ENCODE measurements around the gene FITM1. TPM values are rescaled to one million over a fixed set of nuclear protein-coding genes. Genes with fewer than 3 reads are reported as not detected.
A peak's percentile ranks its signal among the peaks of the same experiment; 100 is the strongest.

The FITM1 gene
- total RNA-seq, 1 donor from 2014 or later, result 0.42 TPM

GRCh38 chr14:24156840-24157239 lies 26.4 kb downstream of the FITM1 start:
- no peak overlapping the region for H3K27ac Mint-ChIP-seq (ENCODE audit: unreplicated experiment)
- peaks cover 10% of the 10 kb centered on the region for H3K36me3 Mint-ChIP-seq (ENCODE audit: low read depth)
- H3K4me1 Mint-ChIP-seq, result peaks cover 11% of the 10 kb centered on the region
- no peak for TF ChIP-seq CTCF (conservative IDR thresholded peaks at IDR 0.05)
- H3K27me3 Mint-ChIP-seq (ENCODE audit: low read depth), result no peaks in the 10 kb centered on the region
- no peaks in the 10 kb centered on the region for H3K9me3 Mint-ChIP-seq
- no peak overlapping the region for H3K4me3 Mint-ChIP-seq
- DNase-seq (ENCODE audit: low read depth, low spot score), result no peak

- no peaks in the 10 kb centered on the region for H3K27me3 Mint-ChIP-seq (ENCODE audit: low read depth)
- H3K36me3 Mint-ChIP-seq (ENCODE audit: low read depth), result peaks cover 10% of the 10 kb centered on the region
- no peaks in the 10 kb centered on the region for H3K9me3 Mint-ChIP-seq
- TF ChIP-seq CTCF (conservative IDR thresholded peaks at IDR 0.05), result no peak
- peaks cover 13% of the 10 kb centered on the region for H3K4me1 Mint-ChIP-seq
- H3K4me3 Mint-ChIP-seq, result no peak overlapping the region
- DNase-seq (ENCODE audit: low read depth, low spot score), result no peak
- peak overlapping the region; percentile 43 for H3K27ac Mint-ChIP-seq (ENCODE audit: unreplicated experiment)
Observed at GRCh38 chr14:24157331-24157730, 26.9 kb downstream of the FITM1 start.

- TF ChIP-seq CTCF (conservative IDR thresholded peaks at IDR 0.05), result no peak
- Mint-ChIP-seq H3K4me3 (no peak overlapping the region), H3K4me1 (peaks cover 13% of the 10 kb centered on the region), H3K27ac (ENCODE audit: unreplicated experiment) (no peak overlapping the region), H3K27me3 (ENCODE audit: low read depth) (no peaks in the 10 kb centered on the region), H3K9me3 (no peaks in the 10 kb centered on the region), H3K36me3 (ENCODE audit: low read depth) (peaks cover 7% of the 10 kb centered on the region)
- no peak for DNase-seq (ENCODE audit: low read depth, low spot score)
Observed at GRCh38 chr14:24159777-24160498, 29.5 kb downstream of the FITM1 start.

GRCh38 chr14:24160499-24160849 lies 30.0 kb downstream of the FITM1 start:
- Mint-ChIP-seq H3K36me3 (ENCODE audit: low read depth) (peaks cover 6% of the 10 kb centered on the region), H3K4me1 (peaks cover 13% of the 10 kb centered on the region), H3K9me3 (no peaks in the 10 kb centered on the region), H3K27ac (ENCODE audit: unreplicated experiment) (no peak overlapping the region), H3K27me3 (ENCODE audit: low read depth) (no peaks in the 10 kb centered on the region), H3K4me3 (no peak overlapping the region)
- DNase-seq (ENCODE audit: low read depth, low spot score), result no peak
- no peak for TF ChIP-seq CTCF (conservative IDR thresholded peaks at IDR 0.05)

- Mint-ChIP-seq H3K4me3 (peak within 1 kb of the TSS; percentile 76), H3K4me1 (peaks cover 13% of the 10 kb centered on the region), H3K27ac (ENCODE audit: unreplicated experiment) (peak within 1 kb of the TSS; percentile 9), H3K9me3 (no peaks in the 10 kb centered on the region), H3K27me3 (ENCODE audit: low read depth) (no peaks in the 10 kb centered on the region), H3K36me3 (ENCODE audit: low read depth) (peaks cover 4% of the 10 kb centered on the region)
- peak; percentile 99 for TF ChIP-seq CTCF (conservative IDR thresholded peaks at IDR 0.05)
- peak; percentile 99 for DNase-seq (ENCODE audit: low read depth, low spot score)
Observed at GRCh38 chr14:24160850-24161804, 30.7 kb downstream of the FITM1 start, which contains the start of gene IRF9. IRF9 (plus strand) TSS chr14:24161265; CDS start chr14:24162145, 880 bp downstream.

Data from neural crest cell (in vitro differentiated cells).